Superior temporal gyrus (tissue), 1 donor: ENCODE measurements around the gene CHPT1.
"Not testable (repeated sequence)": the region's sequence is repeated elsewhere in the genome, so short reads cannot be mapped to it uniquely, and the experiment has no call there.

ENCODE experiments used
- DNase-seq: peaks from one replicate; pipeline ENCODE4 v3.0.0-alpha.2; 2016; ENCODE audit errors: extremely low spot score

Gene CHPT1

DNA sequence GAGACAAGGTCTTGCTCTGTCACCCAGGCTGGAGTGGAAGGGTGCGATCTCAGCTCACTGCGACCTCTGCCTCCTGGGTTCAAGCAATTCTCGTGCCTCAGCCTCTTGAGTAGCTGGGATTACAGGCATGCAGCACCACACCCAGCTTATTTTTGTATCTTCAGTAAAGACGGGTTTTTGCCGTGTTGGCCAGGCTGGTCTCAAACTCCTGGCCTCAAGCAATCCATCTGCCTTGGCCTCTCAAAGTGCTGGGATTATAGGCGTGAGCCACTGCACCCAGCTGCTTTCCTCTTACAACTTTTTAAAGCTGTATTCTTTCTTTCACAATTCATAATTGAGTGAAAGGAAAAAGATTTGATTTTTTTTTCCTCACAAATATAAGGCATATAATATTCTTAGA is 15.8 kb upstream of the CHPT1 start:
- not testable (repeated sequence) for DNase-seq

DNA sequence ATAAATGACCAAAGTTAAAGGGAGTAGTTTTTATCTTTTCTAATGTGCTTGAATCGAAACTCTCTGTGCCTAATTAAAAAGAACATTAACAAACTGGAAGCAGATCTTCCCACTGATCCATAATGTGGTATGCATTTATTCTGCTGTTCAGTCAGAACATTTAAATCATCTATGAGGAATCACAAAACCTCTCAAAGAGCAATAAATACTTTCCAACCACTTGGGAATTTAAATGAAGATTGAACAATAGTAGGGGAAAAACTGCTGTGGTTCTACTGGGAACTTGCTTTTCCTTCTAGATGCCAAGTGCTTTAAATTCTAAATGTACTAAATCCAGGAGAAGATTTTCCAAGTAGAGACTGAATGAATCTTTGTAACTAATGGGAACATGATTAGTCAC is 12.3 kb upstream of the CHPT1 start:
- no peak for DNase-seq

DNA sequence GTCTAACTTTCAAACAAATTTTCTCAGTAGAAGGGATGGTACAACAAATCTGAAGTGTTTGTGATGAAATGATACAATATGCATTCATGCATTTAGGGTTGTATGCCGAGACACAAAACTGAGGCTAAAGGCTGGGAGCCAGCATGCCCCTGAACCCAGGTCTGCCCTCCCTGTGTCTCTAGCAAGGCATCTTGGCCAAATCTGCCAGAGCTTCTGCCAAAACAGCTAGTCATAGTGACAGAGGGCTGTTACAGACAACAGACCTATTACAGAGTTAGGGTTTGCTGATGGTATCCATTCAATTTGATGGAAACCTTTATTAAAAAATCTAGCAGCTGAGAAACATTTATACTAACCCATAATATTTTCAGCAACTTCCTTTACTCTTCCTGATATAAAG is 11.3 kb upstream of the CHPT1 start:
- DNase-seq: no peak

DNA sequence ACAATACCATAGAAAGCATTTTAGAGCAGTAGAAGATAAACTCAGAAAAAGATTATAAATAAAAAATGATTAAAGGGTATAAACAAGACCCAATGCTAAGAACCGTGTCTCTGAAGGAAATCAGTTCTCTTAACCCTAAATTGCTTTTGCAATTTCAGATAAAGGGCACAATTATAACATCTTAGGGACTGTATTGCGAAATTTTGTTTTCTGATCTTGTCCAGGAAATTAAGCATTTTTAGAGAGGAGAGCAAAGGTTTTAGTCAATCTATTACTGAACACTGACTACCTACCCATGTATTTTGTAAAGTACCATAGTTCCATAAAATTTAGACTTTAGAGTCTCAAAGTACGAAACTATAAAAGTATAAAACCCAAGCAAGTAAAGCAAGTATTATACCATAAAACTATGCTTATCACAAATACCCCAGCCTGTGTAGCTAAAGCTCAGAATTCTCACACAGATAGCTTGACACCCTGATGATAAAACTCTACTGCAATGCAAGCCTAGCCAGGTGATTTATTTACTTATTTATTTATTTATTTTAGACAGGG is 6.8 kb upstream of the CHPT1 start:
- no peak for DNase-seq

DNA sequence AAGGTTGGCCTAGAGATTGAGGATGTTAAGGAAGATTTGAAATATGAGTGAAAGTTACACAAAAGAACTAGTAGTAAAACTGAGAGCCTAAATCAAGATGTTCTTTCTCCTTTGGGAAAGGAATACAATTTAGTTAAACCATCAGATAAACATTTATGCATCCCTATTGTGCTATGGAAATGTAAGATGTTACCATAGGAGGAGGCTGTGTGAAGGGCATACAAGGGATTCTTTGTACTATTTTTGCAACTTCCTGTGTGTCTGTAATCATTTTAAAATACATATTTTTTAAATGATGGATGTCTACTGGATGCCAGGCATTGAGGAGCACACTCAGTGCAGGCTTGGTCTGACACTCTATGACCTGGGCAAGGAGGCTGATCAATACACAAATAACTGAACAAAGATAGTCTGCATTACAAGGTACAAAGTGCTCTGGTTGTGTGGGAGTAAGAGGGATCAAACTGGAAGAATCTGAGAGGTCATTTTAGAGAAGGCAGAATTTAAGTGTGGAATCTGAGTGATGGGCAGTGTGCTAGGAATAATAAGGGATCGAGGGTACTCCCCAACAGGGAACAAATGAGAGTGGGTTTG is 5.8 kb upstream of the CHPT1 start:
- no peak for DNase-seq

DNA sequence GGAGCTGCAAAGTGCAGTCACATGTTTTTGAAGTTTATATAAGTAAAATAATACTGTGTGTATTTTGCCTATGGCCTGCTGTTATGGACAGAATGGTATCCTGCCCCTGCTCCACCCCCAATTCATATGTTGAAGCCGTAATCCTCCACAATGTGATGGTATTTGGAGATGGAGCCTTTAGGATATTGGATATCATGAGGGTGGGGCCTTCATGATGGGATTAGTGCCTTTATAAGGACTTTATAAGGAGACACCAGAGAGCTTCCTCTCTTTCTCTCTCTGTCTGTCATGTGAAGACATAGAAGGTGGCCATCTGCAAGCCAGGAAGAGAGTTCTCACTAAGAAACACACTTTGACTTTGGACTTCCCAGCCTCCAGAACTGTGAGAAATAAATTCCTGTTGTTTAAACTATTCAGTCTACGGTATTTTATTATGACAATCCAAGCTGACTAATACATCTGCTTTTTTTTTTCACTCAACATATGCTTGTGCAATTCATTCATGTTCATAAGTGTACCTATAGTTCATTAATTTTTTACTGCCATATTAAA is 3.1 kb upstream of the CHPT1 start:
- no peak for DNase-seq

DNA sequence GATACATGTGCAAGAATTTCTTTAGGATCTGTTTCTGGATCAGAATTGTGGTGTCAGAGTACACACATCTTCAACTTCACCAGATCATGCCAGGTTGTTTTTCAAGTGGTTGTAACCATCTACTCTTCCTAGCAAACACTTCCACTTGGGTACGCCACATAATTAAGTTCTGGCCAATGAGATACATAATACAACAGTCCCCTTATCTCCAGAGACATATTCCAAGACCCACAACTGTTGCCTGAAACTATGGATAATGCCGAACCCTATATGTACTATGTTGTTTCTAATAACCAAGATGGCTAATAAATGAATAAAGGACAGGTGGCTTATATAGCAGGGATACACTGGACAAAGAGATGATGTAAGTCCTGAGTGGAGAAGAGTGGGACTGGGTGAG is 2.5 kb upstream of the CHPT1 start:
- DNase-seq: no peak

DNA sequence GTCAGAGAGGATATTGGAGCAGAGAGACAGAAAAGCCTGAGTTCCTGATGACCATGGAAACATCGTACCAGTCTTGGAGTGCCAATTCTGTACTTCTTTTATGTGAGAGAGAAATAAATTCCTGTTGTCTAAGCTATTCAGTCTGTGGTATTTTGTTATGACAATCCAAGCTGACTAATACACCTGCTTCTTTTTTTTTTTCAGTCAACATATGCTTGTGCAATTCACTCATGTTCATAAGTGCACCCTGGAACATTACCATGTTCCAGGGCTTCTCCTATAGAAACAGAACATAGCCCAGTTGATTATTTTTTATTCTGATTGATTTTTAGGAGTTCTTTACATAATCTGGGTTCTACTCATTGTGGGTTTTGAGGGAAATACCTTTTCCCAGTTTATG is 1.7 kb upstream of the CHPT1 start:
- DNase-seq: no peak

DNA sequence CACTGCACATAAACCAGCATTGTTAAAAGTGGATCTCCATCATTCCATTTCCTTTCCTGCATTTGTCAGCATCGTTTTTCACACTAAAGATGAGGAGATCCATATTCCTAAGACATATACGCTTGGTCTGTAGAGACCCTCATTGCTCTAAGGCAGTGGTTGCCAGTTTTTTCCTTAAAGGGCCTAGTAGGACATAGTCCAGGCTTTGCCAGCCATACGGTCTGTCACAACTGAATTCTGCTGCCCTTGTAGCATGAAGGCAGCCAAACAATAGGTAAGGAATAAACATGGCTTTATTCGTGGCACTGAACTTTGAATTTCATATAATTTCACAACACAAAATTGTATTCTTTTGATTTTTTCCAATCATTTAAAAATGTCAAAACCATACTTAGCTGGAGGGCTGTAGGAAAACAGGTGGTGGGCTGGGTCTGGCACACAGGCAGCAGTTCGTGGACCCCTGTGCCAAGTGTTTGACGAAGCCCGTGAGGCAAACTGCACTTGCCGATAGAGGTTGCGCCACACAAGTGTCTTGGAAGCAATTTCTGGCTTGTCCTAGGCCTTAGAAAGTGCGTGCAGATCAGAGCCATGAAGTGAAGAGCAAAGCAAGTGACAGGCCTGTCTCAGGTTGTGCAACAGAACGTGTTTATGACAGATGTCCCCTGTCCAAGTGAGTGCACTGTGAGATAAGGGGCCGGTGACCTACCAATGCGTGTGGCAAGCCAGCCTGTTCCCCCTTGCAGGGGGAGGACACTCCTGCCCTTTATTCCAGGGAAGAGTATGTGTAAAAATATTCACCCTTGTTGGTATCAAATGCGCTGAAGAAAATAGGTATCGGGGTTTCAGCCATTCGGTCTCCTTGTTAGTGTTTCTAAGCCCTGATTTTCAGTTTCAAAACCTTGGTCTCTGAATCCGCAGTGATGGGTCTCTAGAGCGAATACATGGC is 916 bp upstream of the CHPT1 start:
- DNase-seq: peak; percentile 58

DNA sequence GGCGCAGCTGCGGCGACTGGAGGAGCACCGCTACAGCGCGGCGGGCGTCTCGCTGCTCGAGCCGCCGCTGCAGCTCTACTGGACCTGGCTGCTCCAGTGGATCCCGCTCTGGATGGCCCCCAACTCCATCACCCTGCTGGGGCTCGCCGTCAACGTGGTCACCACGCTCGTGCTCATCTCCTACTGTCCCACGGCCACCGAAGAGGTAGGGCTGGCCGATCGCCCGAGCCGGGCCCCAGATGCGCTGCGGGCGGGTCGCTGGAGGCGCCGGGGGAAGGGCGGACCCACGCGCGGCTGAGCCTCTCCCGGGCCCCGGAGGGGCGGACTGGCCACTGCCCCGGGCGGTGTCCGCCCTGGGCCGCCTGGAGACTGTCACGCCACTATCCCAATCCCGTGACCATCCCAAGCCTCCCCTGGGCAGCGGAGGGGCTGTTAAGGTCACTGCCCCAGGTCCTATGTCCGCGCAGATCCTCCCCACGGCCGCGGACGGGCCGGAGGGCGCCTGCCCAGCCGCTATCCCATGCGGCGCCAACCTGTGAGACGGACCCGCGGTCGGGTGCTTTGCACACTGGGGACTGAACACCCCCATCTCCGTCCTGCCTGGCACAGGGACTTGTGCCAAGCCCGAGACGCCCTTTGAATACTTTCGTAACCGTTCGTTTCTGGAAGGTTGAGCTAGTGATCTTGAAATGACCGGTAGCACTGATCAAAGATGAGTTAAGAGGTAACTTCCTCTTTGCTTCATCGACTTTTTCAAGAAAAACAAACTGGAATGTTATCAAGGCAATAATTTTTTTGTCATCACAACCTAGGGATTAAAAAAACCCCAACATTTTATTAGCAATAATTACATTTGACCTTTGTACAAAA is 725 bp downstream of the CHPT1 start:
- DNase-seq: peak; percentile 72

DNA sequence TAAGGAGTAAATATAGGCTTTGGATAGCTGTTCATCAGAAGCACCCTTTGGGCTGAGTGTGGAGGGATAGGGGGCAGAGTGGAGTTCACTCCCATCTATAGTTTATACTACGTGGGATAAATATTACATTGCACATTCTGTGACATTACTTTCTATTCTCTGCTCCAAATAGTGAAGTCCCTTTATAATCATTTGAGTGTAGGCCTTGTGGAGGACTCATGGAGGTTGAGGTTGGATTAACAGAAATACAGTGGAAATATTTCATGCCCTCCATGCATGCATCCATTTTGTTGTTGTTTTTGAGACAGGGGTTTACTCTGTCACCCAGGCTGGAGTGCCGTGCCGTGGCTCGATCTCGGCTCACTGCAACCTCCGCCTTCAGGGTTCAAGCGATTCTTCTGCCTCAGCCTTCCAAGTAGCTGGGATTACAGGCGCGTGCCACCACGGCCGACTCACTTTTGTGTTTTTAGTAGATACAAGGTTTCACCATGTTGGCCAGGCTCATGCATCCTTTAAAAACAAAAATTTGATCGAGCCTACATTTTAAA is 1.4 kb downstream of the CHPT1 start:
- peak; percentile 72 for DNase-seq

DNA sequence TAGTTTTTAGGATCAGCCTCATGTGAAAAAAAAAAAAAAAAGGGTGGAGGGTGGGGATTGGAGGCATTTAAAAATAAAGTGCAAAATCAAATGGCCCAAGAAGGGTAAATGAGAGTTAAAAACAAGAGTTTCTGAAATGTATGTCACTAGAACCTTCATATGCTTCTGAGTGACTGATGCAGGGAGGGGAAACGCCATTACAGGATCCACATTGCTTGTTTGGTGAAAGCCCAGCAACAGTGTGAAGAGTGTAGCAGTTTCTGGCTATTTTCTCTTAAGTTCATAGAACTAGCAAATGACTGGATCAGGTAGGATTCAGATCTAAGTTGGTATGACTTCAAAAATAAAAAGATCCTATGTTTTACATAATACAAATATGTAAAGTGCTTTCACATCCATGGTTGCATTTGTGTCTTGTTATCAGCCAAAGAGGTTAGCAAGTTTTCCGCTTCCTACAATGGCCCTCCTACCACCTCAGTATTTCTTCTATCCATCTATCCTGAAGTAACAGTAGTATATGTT is 2.9 kb downstream of the CHPT1 start:
- DNase-seq: no peak

DNA sequence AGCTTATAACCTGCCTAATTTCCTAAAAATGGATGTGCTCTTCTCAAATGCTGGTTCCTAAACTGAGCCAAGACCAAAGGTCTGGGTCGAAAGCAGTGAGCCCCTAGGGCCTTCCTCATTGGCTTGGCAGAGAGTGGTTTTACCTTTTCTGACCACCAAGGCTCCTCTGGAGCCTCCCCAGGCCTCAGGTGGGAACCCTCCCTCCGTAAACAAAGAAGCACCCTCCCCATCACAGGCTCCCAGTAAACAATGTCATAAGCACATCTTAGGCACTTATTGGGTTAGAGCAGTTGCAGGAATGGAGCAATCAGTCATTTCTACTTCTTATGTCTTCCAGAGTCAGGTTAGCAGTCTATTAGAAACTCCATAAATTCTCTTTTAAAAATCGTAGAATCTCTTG is 6.0 kb downstream of the CHPT1 start:
- no peak for DNase-seq

DNA sequence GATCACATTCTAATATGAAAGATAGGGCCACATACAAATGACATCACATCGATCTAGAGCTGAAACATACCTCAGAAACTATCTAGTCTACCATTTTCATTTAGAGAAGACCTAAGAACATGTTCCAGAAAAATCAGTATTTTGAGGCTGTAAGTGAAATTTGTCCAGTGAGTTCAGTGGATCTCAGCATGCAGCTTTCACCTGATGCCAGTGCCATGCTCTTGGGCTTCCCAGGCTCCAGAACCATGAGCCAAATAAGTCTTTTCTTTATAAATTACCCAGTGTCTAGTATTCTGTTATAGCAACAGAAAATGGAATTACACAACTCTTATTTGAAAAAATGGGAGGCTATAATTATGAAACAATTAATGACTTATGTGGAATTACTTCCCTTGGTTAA is 9.0 kb downstream of the CHPT1 start:
- no peak for DNase-seq

DNA sequence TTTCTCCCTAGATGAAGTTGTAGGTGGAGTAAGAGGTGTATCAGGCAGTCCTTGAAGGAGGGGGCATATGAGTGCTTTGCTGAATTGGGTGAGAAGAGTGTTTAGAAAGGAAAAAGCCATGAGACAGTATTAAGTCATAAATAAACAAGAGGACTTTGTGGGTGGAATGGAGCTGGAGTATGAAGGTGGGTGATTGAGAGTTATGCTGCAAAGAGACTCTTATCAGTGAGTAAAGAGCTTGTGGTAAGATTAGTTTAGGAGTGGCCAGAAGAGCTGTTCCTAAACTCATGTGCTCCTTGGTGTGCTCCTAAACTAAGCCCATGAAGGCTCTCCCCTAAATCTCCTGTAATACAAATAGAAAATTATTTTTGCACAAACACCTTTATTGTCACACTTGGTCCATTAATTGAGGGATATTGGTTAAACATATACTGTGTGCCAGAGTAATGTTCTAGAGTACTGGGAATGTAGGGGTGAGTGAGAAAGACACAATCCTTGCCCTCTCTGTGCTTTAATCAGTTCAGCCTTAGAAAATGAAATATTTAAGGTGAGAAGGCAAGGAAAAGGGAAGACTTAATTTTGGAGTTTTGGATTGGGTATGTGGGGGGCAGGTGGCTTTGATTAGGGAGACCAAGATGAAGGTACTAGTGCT is 9.8 kb downstream of the CHPT1 start:
- DNase-seq: no peak

DNA sequence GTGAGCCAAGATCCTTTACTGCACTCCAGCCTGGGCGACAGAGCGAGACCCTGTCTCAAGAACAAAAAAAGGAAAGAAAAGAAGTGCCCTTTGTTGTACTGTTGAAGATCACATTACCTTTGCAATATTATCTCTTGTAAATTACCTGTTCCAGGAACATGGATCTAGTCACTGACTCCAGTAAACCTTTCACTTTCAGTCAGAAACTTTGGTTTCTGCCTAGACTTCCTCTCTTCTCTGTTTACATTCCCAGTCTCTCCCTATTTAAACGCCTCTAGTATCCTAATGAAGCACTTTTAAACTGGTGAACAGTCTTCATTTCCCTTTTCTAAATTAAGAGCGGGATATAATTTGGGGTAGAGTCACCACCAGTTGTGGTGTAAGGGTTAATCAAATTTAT is 12.8 kb downstream of the CHPT1 start:
- DNase-seq: no peak

DNA sequence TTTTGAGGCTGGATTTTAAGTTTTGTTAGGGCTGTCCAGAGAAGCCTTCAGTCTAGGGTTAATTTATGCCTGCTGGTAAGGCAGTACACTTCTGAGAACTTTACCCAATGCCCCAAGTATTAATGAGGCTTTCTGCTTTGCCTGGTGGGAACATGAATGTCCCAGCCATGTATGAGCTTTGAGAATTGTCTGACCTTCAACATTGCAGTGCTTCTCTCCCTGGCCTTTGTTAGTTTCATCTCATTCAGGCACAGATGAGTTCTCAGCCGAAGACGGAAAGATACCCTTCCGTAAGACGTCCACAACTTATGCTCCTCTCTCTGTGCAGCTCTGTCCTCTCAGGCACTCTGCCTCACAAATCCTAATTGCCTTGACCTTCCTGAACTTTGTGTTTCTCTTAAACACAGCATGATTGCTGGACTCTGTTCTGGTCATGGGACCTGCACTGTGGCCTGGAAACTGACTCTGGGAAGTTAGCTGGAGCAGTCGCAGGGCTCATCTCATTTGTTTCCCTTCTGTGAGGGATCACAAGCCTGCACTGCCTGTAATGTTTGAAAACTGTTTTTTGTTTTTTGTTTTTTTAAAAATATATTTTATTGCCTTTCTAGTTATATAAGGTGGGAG is 15.7 kb downstream of the CHPT1 start:
- peak; percentile 53 for DNase-seq

DNA sequence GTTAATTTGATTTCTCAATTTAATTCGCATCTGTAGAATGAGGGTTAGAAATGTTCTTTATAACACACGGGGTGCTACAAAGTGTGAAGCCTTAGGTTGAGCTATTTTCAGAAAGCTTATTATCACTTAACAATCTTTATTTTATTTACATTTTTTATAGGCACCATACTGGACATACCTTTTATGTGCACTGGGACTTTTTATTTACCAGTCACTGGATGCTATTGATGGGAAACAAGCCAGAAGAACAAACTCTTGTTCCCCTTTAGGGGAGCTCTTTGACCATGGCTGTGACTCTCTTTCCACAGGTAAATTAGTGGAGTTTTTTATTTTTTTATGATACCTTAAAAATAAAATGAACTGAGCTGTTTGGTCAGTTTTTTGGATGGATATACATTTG is 16.5 kb downstream of the CHPT1 start:
- no peak for DNase-seq

DNA sequence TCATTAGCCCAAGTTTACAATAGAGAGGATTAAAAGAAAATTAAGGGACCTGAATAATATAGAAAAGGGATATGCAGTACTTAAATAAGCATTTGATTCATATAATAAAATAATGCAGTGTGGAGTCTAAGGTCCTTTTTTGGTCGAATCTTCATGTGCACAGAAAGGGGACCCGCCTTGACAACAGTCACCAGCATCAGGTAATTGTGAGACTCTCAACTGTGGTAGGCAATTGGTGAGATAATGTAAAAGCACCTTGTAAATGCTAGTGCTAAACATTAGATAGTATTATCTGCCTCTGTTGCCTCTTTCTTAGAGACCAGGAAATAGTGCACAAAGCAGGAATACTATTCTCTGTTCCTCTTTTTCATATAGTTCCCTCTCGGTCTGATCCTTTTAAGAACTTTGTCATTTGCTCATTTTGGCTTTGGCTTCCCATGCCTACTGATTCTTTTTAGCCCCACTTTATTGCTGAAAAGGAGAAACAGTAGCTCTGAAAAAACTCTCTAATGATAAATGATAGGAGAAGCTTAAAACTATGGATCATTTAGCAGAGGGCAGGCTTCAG is 17.5 kb downstream of the CHPT1 start:
- no peak for DNase-seq

DNA sequence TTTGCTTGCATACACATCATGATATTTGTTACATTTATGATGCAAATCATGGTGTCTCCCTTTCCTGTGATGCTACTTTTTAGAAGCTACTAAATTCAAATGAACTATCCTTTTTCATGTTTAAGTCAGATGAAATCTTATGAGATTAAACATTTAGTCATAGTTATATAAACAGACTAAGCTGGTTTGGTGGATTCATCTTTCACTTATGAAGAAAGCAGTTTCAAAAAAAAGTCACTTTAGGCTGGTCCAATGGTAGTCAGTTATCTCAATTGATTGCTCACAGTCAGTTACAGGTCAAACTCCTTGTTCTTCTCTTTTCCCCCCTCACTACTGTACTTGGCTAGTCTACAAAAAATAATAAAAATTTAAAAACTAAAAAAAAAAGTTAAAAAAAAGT is 22.1 kb downstream of the CHPT1 start:
- DNase-seq: no peak
